Putamen (tissue), 1 donor: ENCODE data around the gene PLEKHA3.

ENCODE experiments used
- DNase-seq: peaks from one replicate; pipeline ENCODE4 v3.0.0-alpha.2; 2016; ENCODE audit warnings: low spot score

The PLEKHA3 gene

DNA sequence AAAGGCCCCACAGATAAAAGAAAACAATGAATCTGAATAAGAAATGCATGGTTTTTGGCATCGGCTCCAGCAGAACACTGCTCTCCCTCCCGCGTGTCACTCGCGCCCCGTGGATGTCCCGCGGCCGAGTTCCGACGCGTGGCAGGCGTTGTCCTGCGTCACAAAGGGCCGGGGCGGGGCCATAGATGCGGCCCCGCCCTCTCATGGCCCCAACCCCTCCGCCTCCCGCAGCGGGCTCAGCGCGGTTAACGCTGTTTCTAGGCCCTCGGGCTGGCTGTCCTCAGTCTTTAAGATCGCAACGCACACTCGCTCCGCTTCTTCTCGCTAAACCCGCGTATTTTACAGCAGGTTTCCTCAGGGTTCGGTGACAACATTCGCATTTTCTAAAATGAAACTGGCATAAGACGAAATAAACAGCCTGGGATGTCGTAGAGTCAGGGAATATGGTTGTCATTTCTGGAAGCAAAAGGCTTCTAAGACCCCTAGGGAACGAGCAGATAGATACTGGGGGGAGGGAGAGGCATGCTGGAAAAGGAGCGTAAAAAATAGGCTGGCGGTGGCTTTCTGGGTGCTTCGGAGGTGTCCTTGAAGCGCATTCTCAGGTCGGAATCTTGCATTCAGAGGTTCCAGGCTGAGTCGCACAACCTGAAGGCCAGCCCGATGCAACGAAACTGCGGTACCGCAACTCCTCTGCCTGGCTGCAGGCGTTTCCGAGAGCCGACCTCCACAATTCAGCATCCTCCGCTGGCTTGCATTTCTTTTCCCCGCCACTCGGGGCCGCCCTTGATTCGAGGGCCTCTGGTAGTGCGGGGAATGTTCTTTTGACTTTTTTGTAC lies 1.6 kb upstream of the PLEKHA3 start, which contains the start of gene FKBP7:
Gene FKBP7, minus strand, starts transcription at position 162 of the 836 bp plus-strand sequence. Its CDS starts 101 bp downstream, at position 61.
- peak; percentile 92 for DNase-seq

DNA sequence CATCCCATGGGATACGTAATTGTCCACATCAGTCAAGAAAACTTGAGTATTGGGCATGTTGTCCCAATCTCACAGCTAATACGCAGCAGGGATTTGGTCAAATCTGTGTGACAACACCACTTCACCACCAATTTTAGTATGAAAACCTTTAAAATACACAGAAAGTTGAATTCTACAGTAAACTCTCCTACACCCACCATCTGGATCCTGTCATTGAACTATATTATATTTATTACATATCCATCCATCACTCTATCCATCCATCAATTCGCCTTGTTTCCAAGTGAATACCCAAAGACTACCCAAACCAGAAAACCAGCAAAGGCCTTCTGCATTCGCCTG lies 1.0 kb upstream of the PLEKHA3 start:
- DNase-seq, result peak; percentile 27

GRCh38 chr2:178479758-178480226 lies 465 bp upstream of the PLEKHA3 start:
- no peak for DNase-seq

- no peak for DNase-seq
Measured at GRCh38 chr2:178482437-178482836, 2.2 kb downstream of the PLEKHA3 start.

DNA sequence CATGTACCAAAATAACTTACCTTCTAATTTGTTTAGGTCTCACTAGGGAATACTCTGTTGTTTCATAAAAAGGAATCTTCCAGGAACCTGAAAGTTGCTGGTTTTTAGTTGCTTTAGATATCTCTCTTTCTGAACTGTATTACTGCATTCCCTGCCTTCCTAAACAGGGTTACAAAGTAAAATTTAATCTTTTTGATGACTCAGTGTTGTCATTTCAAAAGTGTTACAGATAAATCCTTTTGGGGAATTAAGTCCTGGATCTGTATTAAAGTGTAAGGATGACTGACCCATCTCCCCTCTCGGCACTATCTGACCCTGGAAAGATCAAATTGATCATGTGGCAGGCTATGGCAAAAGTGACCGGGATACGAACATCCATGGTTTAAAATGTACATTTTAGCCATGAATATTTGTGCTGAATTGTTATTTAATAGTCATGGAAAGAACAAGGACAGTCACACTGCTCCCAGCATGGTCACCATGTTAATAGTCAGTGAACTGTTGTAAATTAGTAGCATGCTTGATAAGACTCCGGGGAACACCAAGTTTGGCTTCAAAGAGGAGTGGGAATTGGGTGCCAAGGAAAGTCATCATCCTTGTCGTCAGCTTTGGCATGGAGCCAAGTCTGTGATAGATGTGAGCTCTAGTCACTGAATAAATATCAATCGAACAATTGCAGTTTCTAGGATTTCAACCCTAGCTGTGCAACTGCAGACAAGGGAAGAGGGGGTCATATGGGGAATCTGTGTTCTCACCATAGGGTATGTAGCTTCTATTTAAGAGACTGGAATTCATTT lies 4.2 kb downstream of the PLEKHA3 start:
- peak; percentile 47 for DNase-seq

DNA sequence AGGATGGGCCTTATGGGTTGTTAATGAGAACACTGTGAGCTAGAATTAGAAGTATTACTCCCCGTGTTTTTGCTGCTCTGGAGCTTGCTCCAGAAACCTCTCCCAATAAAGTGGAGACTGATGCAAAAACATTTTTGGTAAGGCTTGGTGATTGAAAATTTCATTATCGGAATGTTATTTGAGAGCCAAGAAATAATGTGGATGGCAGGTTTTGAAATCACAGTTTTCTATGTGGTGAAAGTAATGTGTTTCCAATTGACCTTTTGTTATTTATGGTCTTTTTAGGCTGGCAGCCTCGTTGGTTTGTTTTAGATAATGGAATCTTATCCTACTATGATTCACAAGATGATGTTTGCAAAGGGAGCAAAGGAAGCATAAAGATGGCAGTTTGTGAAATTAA lies 5.1 kb downstream of the PLEKHA3 start:
- no peak for DNase-seq

GRCh38 chr2:178491612-178492011 lies 11.4 kb downstream of the PLEKHA3 start:
- DNase-seq, result no peak

DNA sequence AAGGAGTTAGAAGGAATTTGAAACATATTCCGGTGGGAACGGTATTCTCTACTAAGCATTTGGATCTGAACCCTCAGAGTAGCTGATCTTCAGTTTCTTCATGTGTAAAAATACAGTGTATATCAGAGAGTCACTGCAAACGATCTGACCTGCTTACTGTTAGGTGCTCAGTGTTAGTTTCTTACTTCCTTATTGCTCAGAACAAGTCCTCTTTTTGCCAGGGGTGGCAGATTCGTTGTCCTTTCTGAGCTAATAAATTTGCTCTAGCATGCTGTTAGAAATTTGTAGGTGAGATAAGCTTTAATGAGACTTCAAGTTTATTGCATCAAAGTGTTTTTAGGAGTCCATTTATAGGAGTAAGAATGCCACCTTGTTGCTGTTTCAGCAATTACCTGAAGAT lies 15.8 kb downstream of the PLEKHA3 start:
- no peak for DNase-seq

DNA sequence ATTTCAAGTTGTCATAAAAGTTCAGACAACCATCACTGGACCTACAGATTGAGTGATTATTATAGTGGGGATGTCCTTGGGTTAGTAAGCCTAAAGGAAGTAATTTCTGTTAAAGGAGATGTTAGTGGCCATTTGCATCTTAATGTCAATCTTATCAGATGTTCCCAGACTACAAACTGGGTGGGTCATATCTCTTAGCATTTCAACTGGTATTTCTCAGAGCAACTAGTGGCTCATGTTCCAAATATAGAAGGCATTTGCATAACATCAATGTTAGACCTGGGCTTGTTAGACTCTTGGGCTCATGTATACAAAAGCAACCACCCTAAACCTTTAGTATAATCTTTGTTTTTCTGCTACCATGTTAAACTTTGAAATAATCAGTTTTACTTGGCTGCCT lies 17.9 kb downstream of the PLEKHA3 start:
- DNase-seq, result no peak

DNA sequence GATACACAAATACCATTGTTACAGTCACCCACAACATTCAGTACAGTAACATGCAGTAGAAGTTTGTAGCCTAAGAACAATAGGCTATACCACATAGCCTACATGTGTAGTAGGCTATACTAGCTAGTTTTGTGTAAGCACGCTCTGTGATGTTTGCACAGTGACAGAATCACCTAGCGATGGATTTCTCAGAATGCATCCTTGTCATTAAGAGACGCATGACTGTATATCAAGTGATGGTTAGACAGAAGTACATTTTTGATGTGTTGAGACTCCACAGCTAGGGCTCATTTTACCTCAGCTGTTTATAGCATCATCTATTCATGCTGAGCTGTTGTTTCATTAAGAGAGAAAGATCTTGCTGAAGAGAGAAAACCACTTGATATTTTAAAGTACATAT lies 19.4 kb downstream of the PLEKHA3 start:
- DNase-seq, result no peak

GRCh38 chr2:178502751-178503150 lies 22.5 kb downstream of the PLEKHA3 start:
- no peak for DNase-seq

DNA sequence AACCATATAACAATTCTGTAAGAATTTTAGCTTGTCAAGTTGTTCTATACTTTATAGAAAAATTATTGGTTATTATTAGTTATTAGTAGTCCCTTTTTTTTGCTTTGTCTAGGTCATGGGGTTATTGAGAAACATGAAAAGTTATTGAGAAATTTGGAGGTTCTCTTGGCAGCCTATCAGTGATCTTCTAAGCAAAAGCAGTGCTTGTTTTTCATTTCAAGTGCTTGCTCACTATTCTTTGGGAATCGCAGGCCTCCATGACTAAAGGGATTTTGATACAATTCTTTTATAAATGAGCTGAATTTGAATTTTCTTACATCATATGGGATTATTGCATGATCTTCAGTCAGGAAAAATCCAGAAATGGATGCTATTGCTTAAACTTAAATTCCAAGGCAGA lies 25.8 kb downstream of the PLEKHA3 start:
- DNase-seq, result no peak

DNA sequence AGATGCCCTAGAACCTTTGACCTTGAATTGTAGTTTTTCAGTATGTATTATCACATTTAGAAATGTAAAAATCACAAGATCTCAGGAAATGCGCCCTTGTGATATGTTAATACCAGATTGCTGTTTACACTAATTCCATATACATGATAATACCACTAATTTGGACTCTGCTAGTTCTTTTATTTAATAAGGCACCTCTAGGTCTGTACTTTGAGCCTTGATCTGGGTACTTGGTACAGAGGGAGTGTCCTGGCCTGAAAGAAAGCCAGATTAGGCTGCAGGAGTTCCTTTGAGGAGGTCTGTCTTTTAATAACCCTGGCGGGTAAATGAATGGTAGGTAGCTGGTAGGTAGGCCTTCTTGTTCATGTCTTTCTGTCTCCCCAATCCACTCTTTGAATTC lies 26.3 kb downstream of the PLEKHA3 start:
- DNase-seq, result no peak

- DNase-seq, result no peak
Measured at GRCh38 chr2:178506949-178507348, 26.7 kb downstream of the PLEKHA3 start.

DNA sequence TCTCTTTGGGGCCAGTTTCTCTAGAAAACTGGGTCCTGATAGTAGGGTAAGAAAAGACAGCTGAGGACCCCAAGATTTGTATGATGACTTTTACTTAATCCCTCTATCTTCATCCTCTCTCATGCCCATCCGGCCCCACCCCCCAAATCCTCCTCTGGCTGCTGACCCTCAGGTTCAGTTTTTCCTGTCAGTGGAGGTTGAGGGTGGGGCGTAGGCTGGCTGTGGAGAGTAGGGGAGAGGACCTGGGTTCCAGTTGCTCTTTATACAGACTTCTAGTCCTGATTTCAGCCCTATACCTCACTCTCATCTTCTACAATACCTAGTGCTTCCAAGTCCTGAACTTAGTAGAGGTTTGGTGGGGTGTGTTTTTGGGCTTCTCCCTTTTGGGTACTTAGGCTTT lies 28.4 kb downstream of the PLEKHA3 start:
- no peak for DNase-seq

GRCh38 chr2:178510384-178510783 lies 30.1 kb downstream of the PLEKHA3 start:
- no peak for DNase-seq

DNA sequence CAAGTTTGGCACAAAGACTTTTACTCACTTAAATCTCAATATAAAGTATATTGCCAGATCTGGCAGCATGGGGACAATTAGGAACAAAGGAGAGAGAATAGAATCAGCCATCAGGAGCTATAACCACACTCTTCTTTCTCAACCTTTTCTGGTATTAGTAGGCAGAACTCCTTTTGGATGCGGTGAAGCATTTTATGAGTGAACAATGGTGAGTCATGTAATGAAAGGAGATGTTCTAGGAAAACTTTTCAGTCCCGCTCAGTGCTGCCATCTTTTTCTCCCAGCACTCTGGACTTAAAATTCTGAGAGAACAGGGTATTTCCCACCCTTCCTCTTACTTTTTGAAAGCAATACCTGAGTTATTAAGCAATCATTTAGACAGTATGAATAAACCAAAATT lies 32.2 kb downstream of the PLEKHA3 start:
- DNase-seq, result peak; percentile 34

DNA sequence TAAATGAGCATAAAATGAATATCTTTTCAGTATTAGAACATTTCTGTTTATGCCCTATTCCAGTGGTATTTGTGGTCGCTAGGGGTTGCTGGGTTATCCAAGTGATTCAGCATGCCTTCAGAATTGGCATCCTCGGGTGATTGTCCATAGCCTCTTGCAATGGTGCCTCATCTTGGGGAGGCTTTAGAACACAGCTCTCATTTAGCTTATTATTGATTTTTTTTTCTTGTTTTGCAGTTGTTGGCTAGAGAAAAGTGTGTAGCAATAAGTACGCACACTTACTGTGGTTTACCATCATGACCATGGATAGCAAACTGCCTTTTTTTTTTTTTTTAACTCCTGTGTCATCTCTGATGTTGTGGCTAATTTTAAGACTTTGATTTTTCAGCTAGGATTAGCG lies 33.6 kb downstream of the PLEKHA3 start:
- no peak for DNase-seq

GRCh38 chr2:178514664-178515063 lies 34.4 kb downstream of the PLEKHA3 start:
- no peak for DNase-seq

DNA sequence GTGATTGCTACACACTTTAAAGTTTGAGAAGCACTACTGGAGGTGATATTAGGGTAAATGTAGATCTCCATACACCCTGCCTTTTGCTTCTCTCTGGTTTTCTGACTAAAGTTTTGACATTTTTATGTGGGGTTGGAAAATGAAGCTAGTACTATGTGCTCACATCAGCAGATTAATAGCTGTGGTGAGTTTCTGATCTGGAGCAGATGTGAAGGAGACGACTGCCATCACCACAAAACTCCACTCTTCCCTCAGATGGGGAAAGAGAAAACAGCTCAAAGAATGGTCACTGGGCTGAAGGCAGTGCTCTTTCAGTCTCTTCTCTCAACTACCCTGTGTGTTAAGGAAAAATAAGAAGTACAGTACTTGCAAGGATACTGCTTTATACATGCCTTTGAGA lies 37.2 kb downstream of the PLEKHA3 start:
- DNase-seq, result no peak

DNA sequence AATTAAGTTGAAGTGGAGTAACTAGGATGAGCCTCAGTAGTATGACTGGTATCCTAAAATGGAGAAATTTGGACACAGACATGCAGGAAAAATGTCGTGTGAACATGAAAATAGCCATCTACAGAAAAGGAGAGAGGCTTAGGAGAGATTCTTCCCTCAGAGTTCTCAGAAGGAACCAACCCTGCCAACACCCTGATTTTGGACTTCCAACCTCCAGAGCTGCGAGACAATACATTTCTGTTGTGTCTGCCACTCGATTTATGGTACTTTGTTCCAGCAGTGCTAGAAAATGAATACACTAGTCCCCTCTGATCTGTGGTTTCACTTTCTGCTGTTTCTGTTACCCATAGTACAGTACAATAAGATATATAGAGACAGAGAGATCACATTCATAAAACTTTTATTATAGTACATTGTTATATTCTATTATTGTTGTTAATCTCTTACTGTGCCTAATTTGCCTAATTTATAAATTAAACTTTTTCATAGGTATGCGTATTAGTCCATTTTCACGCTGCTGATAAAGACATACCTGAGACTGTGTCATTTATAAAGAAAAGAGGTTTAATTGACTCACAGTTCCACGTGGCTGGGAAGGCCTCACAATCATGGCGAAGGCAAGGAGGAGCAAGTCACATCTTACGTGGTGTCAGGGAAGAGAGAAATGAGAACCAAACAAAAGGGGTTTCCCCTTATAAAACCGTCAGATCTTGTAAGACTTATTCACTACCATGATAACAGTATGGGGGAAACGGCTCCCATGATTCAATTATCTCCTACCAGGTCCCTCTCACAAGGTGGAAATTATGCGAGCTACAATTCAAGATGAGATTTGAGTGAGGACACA lies 41.3 kb downstream of the PLEKHA3 start:
- DNase-seq, result no peak

DNA sequence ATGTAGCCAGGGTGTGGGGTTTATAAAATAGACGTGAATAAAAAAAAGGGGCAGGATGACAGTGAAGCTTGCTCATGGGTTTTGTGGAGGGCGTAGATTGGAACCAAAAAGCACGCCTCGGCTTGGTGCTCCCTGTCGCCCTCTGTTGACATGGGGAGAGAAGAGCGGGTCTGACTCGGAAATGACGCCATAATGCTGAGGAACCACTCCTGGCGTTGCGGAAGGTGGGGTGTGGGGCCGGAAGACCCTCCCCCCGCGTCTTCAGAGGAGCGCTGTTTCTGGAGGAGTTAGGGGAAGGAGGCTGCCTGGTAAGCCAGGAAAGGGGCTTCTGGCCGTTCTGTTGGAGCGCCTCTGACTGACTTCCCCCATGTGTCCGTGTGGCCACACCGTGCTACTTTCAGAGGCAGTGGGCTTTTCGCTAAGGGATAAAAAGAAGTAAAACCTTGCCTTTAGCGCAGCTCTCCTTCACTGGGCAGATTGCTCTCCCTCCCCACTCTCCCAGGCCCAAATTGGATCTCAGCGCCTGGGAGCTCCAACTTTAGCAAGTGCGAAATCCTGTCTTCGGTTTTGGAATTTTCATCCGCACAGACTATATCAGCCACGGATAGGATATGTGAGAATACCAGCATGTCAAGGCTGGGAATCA lies 42.8 kb downstream of the PLEKHA3 start:
- DNase-seq, result peak; percentile 78
